PC-3 (cell line): ENCODE data around the gene NOTCH4. TPM values are rescaled to one million over a fixed set of nuclear protein-coding genes. Genes with fewer than 3 reads are reported as not detected.

Source experiments
- ATAC-seq: fragments of 200-7000 bp; cut with Tn5 transposase; 2 replicates; pipeline ENCODE4 v1.9.1; 2020; ENCODE audit warnings: mild to moderate bottlenecking, moderate library complexity
- BruUV-seq: library from RNA; stranded (reverse); fragments of 400-500 nt; replicated peaks from 2 replicates; lab custom pipeline; 2021; lab: Mats Ljungman, UMichigan
- CTCF ChIA-PET: fragments of 300-600 bp; sonication (Branson Sonifier 250); formaldehyde crosslinking; loops from one replicate; lab custom pipeline; 2022; ENCODE audit warnings: antibody characterized with exemption; lab: Charles Lee
- POLR2A ChIA-PET: fragments of 300-600 bp; sonication (Branson Sonifier 250); formaldehyde crosslinking; loops from one replicate; lab custom pipeline; 2022; ENCODE audit warnings: antibody characterized with exemption; ENCODE audit not compliant: unreplicated experiment; lab: Charles Lee
- DNase-seq: peaks from one replicate; pipeline ENCODE4 v3.0.0-alpha.2; 2015
- H2AFZ ChIP-seq: fragments of 300-600 bp; sonication (generic); 2 replicates; pipeline ENCODE4 v1.6.0; 2016; ENCODE audit warnings: antibody characterized with exemption, low read length
- H3F3A ChIP-seq: fragments of 300-600 bp; sonication (generic); one replicate; pipeline ENCODE4 v1.6.0; 2017; ENCODE audit warnings: antibody characterized with exemption, low read length, control low read depth, mild to moderate bottlenecking; ENCODE audit not compliant: unreplicated experiment
- H3K27ac ChIP-seq: fragments of 300-600 bp; sonication (generic); 2 replicates; pipeline ENCODE4 v1.5.1; 2016; ENCODE audit warnings: mild to moderate bottlenecking, low read length
- H3K27me3 ChIP-seq: fragments of 300-600 bp; sonication (generic); 2 replicates; pipeline ENCODE4 v1.6.1; 2016; ENCODE audit warnings: low read length, mixed read lengths
- H3K36me3 ChIP-seq: fragments of 300-600 bp; sonication (generic); 2 replicates; pipeline ENCODE4 v1.6.1; 2016; ENCODE audit warnings: low read depth, mixed run types, low read length, mixed read lengths
- H3K4me1 ChIP-seq: fragments of 300-600 bp; sonication (generic); 2 replicates; pipeline ENCODE4 v1.5.1; 2016; ENCODE audit warnings: low read length; ENCODE audit not compliant: insufficient read depth
- H3K4me2 ChIP-seq: fragments of 300-600 bp; sonication (generic); 2 replicates; pipeline ENCODE4 v1.6.0; 2016; ENCODE audit warnings: low read length
- H3K4me3 ChIP-seq: fragments of 300-600 bp; sonication (generic); 2 replicates; pipeline ENCODE4 v1.5.1; 2016; ENCODE audit warnings: mild to moderate bottlenecking, low read length, mixed read lengths
- H3K79me2 ChIP-seq: fragments of 300-600 bp; sonication (generic); 2 replicates; pipeline ENCODE4 v1.6.1; 2017; ENCODE audit warnings: low read length, mixed read lengths
- H3K9ac ChIP-seq: fragments of 300-600 bp; sonication (generic); 2 replicates; pipeline ENCODE4 v1.6.0; 2016; ENCODE audit warnings: mild to moderate bottlenecking, low read length
- H3K9me2 ChIP-seq: fragments of 300-600 bp; sonication (generic); replicated peaks from 2 replicates; pipeline ENCODE4 v1.6.1; 2016; ENCODE audit warnings: mixed run types, low read length, mixed read lengths
- H3K9me3 ChIP-seq: fragments of 300-600 bp; sonication (generic); 2 replicates; pipeline ENCODE4 v1.6.1; 2016; ENCODE audit warnings: low read length, mixed read lengths
- H4K20me1 ChIP-seq: fragments of 300-600 bp; sonication (generic); 2 replicates; pipeline ENCODE4 v1.6.1; 2016; ENCODE audit warnings: low read length, mixed read lengths
- CTCF ChIP-seq: fragments of 300-600 bp; sonication (generic); conservative IDR thresholded peaks from 2 replicates; pipeline ENCODE4 v1.5.1; 2017; ENCODE audit warnings: antibody characterized with exemption, low read depth, mild to moderate bottlenecking, low read length
- EZH2 ChIP-seq: fragments of 300-600 bp; sonication (generic); IDR thresholded peaks from one replicate; pipeline ENCODE4 v1.6.1; 2017; ENCODE audit warnings: antibody characterized with exemption, mild to moderate bottlenecking, low read length; ENCODE audit not compliant: unreplicated experiment
- EZH2phosphoT487 ChIP-seq: fragments of 300-600 bp; sonication (generic); IDR thresholded peaks from 2 replicates; pipeline ENCODE4 v1.6.1; 2018; ENCODE audit warnings: mild to moderate bottlenecking, antibody characterized with exemption, low read length, borderline replicate concordance
- intact Hi-C: fragments of 100-400 bp; cut with micrococcal nuclease; formaldehyde crosslinking; loops from 2 replicates; pipeline ENCODE4 v1.9.0; 2023
- total RNA-seq: library from RNA; depleted of rRNA; stranded (reverse); fragments of >200 nt; gene quantifications from 2 replicates; pipeline ENCODE4 v1.2.3, GENCODE V29; 2014

NOTCH4 gene
- total RNA-seq, 1 experiment from 2014 or later: 1.7 TPM

- no peak for TF ChIP-seq EZH2phosphoT487
- TF ChIP-seq EZH2: no peak
- no peak for TF ChIP-seq CTCF
- H3K4me1 ChIP-seq: peaks cover 9% of the 10 kb centered on the region
- ATAC-seq (no peak), DNase-seq (no peak)
- ChIA-PET POLR2A (no interaction called here), CTCF (no interaction called here)
- H3F3A ChIP-seq: no peaks in the 10 kb centered on the region
- intact Hi-C loops: no loop called here
- H3K79me2 ChIP-seq: peaks cover 29% of the 10 kb centered on the region
- BruUV-seq: no TSS peak
- no peak overlapping the region for H3K4me2 ChIP-seq
- no peaks in the 10 kb centered on the region for H3K9me3 ChIP-seq
- H4K20me1 ChIP-seq: no peaks in the 10 kb centered on the region
- H3K9ac ChIP-seq: no peak overlapping the region
- no peaks in the 10 kb centered on the region for H3K27me3 ChIP-seq
- H3K9me2 ChIP-seq: no peaks in the 10 kb centered on the region
- peaks cover 11% of the 10 kb centered on the region; the same call in 1 of the 2 replicates for H3K36me3 ChIP-seq
- H3K27ac ChIP-seq: no peak overlapping the region
- no peak overlapping the region for H2AFZ ChIP-seq
- no peak overlapping the region for H3K4me3 ChIP-seq
Observed at GRCh38 chr6:32158052-32158451, 65.8 kb downstream of the NOTCH4 start.

- no TSS peak for BruUV-seq
- Histone ChIP-seq H3F3A (no peaks in the 10 kb centered on the region), H3K4me3 (no peak overlapping the region), H3K4me1 (peaks cover 12% of the 10 kb centered on the region), H3K36me3 (peaks cover 11% of the 10 kb centered on the region; the same call in 1 of the 2 replicates), H3K9ac (no peak overlapping the region), H3K9me3 (no peaks in the 10 kb centered on the region), H3K27me3 (no peaks in the 10 kb centered on the region), H3K9me2 (no peaks in the 10 kb centered on the region), H3K79me2 (peaks cover 29% of the 10 kb centered on the region), H3K4me2 (no peak overlapping the region), H4K20me1 (no peaks in the 10 kb centered on the region), H3K27ac (no peak overlapping the region), H2AFZ (no peak overlapping the region)
- DNase-seq (no peak), ATAC-seq (no peak)
- TF ChIP-seq EZH2phosphoT487 (no peak), CTCF (no peak), EZH2 (no peak)
- intact Hi-C loops: no loop called here
- ChIA-PET POLR2A (no interaction called here), CTCF (no interaction called here)
Observed at GRCh38 chr6:32156891-32157290, 67.0 kb downstream of the NOTCH4 start.

GRCh38 chr6:32154514-32155161 lies 69.2 kb downstream of the NOTCH4 start:
- ATAC-seq: peak; percentile 76
- intact Hi-C loops: loop anchor here (1.0 kb wide), 4 partner anchors 22 to 68 kb away; partner anchors contain the start of genes AGPAT1 and FKBPL

More at GRCh38 chr6:32154514-32155161, 69.2 kb downstream of the NOTCH4 start:
- peak overlapping the region; percentile 96 for H3K4me3 ChIP-seq
- peaks cover 11% of the 10 kb centered on the region; the same call in 1 of the 2 replicates for H3K36me3 ChIP-seq
- peak; percentile 78 for TF ChIP-seq CTCF
- no peak for TF ChIP-seq EZH2phosphoT487
- H3K4me1 ChIP-seq: peaks cover 12% of the 10 kb centered on the region
- no peaks in the 10 kb centered on the region for H3F3A ChIP-seq
- peak overlapping the region; percentile 94 for H3K9ac ChIP-seq
- ChIA-PET CTCF (interaction anchor here (0.8 to 0.9 kb wide), 2 partner anchors 25 to 41 kb away, joined by 4 read pairs; partner anchors contain the start of gene FKBPL), POLR2A (no interaction called here)
- DNase-seq: peak; percentile 76
- no peaks in the 10 kb centered on the region for H3K9me2 ChIP-seq
- peaks cover 29% of the 10 kb centered on the region for H3K79me2 ChIP-seq
- peak overlapping the region; percentile 90 for H2AFZ ChIP-seq
- H3K4me2 ChIP-seq: peak overlapping the region; percentile 95
- BruUV-seq: no TSS peak
- no peaks in the 10 kb centered on the region for H3K27me3 ChIP-seq
- H3K27ac ChIP-seq: peak overlapping the region; percentile 85
- no peaks in the 10 kb centered on the region for H4K20me1 ChIP-seq
- no peaks in the 10 kb centered on the region for H3K9me3 ChIP-seq
